ENCODE measurements around the gene PRIM1. TPM values are rescaled to one million over a fixed set of nuclear protein-coding genes. Genes with fewer than 3 reads are reported as not detected.
"Not testable (repeated sequence)": the region's sequence is repeated elsewhere in the genome, so short reads cannot be mapped to it uniquely, and the experiment has no call there.

PRIM1 gene
- total and polyA plus RNA-seq, 7 experiments from 2014 or later: 11.5 to 55.1 (median 27.5) TPM

DNA sequence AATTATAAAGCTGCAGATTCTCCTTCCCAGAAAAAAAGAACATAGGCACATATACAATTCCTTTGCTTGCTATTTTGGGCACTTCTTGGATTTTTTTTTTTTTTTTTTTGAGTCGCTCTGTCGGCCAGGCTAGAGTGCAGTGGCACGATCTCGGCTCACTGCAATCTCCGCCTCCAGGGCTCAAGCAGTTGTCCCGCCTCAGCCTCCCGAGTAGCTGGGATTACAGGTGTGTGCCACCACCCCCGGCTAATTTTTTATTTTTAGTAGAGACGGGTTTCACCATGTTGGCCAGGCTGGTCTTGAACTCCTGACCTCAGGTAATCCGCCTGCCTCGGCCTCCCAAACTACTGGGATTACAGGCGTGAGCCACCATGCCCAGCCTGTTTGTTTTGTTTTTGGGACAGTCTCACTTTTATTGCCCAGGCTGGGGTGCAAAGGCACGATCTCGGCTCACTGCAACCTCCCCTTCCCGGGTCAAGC is 25.9 kb downstream of the PRIM1 start:
- Histone ChIP-seq H3K36me3 (ENCODE audit: control insufficient read depth in 2 of 3, insufficient read depth in 3 of 3, low read length in 3 of 3) (peaks cover 0 to 26% (median 0%) of the 10 kb centered on the region in 3 experiments), H3K4me3 (ENCODE audit: low read length) (peak overlapping the region; percentile 100), H3K4me1 (ENCODE audit: control insufficient read depth in 2 of 2, insufficient read depth in 2 of 2, low read length in 2 of 2) (peaks cover 29 to 32% of the 10 kb centered on the region in 2 donors), H3K27ac (ENCODE audit: low read depth, low read length) (peak overlapping the region; percentile 87)
- ChIA-PET POLR2A (interaction anchor here (0.8 to 4.0 kb wide), 20 partner anchors 10 to 967 kb away, joined by 3 to 104 read pairs (median 5); partner anchors contain the start of genes ATP5F1B, BAZ2A, ORMDL2 and OS9), CTCF (interaction anchor here (0.5 to 1.7 kb wide), 5 partner anchors 25 to 125 kb away, joined by 3 to 6 read pairs (median 6); no protein-coding TSS in a partner anchor)
- Mint-ChIP-seq H3K4me3 (peak overlapping the region; percentile 94 to 100 (median 97)), H3K36me3 (peaks cover 4 to 40% (median 11%) of the 10 kb centered on the region in 5 donors), H3K4me1 (peaks cover 28 to 42% (median 38%) of the 10 kb centered on the region in 7 donors), H3K27ac (peak overlapping the region; percentile 94 to 100 (median 98))
- H3K27me3 Mint-ChIP-seq; DNase-seq; H3K27me3 ChIP-seq (ENCODE audit: control insufficient read depth in 2 of 2, insufficient read depth in 2 of 2, low read length in 2 of 2); ATAC-seq; H3K9me3 Mint-ChIP-seq; H3K9me3 ChIP-seq (ENCODE audit: control insufficient read depth in 2 of 3, low read length in 3 of 3): not testable (repeated sequence)
- intact Hi-C loops (cut with micrococcal nuclease): loop anchor here in 1 of 2 donors (5.0 to 10.0 kb wide), 2 partner anchors 799 to 899 kb away; partner anchors contain the start of genes DDIT3, DNAJC14 and MBD6

DNA sequence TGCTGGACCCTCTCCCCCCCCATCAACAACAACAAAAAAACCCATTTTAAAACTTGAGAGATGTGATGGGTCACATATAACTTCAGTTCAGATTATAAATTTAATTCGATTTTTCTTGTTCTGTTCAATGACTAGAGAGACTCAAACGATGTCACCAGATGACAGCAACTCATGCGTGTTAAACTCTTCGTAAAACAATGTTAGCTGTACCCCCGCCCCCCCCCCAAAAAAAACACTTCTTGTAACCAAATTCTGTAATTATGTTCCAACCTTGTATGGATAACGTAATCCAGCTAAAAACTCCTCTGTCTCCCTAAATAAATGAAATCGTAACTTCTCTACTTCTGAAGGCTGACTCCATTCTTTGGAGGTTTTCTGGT is 26.4 kb downstream of the PRIM1 start:
- Mint-ChIP-seq H3K4me1 (peaks cover 33 to 47% (median 43%) of the 10 kb centered on the region in 7 donors), H3K4me3 (peak overlapping the region; percentile 94 to 100 (median 97)), H3K36me3 (peaks cover 4 to 43% (median 11%) of the 10 kb centered on the region in 5 donors), H3K9me3 (no peaks in the 10 kb centered on the region), H3K27ac (peak overlapping the region; percentile 94 to 100 (median 98)), H3K27me3 (no peaks in the 10 kb centered on the region)
- intact Hi-C loops (cut with micrococcal nuclease): loop anchor here (1.0 to 10.0 kb wide), 17 partner anchors 27 to 1027 kb away; partner anchors contain the start of genes DDIT3 (in 2 of the 2), NEMP1 (in 2 of the 2), PRIM1 (in 2 of the 2) and PTGES3 (in 2 of the 2)
- Histone ChIP-seq H3K4me3 (ENCODE audit: low read length) (peak overlapping the region; percentile 100), H3K27me3 (ENCODE audit: control insufficient read depth in 2 of 2, insufficient read depth in 2 of 2, low read length in 2 of 2) (no peaks in the 10 kb centered on the region), H3K4me1 (ENCODE audit: control insufficient read depth in 2 of 2, insufficient read depth in 2 of 2, low read length in 2 of 2) (peaks cover 35 to 37% of the 10 kb centered on the region in 2 donors), H3K36me3 (ENCODE audit: control insufficient read depth in 2 of 3, insufficient read depth in 3 of 3, low read length in 3 of 3) (peaks cover 0 to 26% (median 0%) of the 10 kb centered on the region in 3 experiments), H3K9me3 (ENCODE audit: control insufficient read depth in 2 of 3, low read length in 3 of 3) (no peaks in the 10 kb centered on the region), H3K27ac (ENCODE audit: low read depth, low read length) (peak overlapping the region; percentile 87)
- ChIA-PET POLR2A (interaction anchor here (0.6 to 4.0 kb wide), 32 partner anchors 9 to 968 kb away, joined by 3 to 104 read pairs (median 4); partner anchors contain the start of genes ATP5F1B, BAZ2A, ORMDL2 and OS9), CTCF (interaction anchor here (0.5 to 1.7 kb wide), 5 partner anchors 26 to 124 kb away, joined by 3 to 6 read pairs (median 6); no protein-coding TSS in a partner anchor)
- DNase-seq: no peak
- ATAC-seq: no peak

GRCh38 chr12:56724972-56725722 is 27.0 kb downstream of the PRIM1 start, which contains the start of gene NACA:
Gene NACA, minus strand, starts transcription at chr12:56725299. Its CDS starts 778 bp downstream, at chr12:56724521.
- Mint-ChIP-seq H3K4me1 (peaks cover 39 to 53% (median 49%) of the 10 kb centered on the region in 7 donors), H3K36me3 (peaks cover 4 to 48% (median 11%) of the 10 kb centered on the region in 5 donors), H3K9me3 (no peaks in the 10 kb centered on the region), H3K27ac (peak within 1 kb of the TSS; percentile 94 to 100 (median 98)), H3K27me3 (no peaks in the 10 kb centered on the region), H3K4me3 (peak within 1 kb of the TSS; percentile 94 to 100 (median 97))
- H3K4me1 ChIP-seq (ENCODE audit: control insufficient read depth in 2 of 2, insufficient read depth in 2 of 2, low read length in 2 of 2): peaks cover 40 to 43% of the 10 kb centered on the region in 2 donors
- ATAC-seq (peak; percentile 95), DNase-seq (peak; percentile 85 to 99 (median 96))
- H3K9me3 ChIP-seq (ENCODE audit: control insufficient read depth in 2 of 3, low read length in 3 of 3): no peaks in the 10 kb centered on the region
- POLR2A ChIA-PET: interaction anchor here (0.6 to 4.0 kb wide), 32 partner anchors 9 to 969 kb away, joined by 3 to 104 read pairs (median 4); partner anchors contain the start of genes ATP5F1B, BAZ2A, ORMDL2 and OS9
- intact Hi-C loops (cut with micrococcal nuclease): loop anchor here (1.0 to 10.0 kb wide), 17 partner anchors 27 to 1028 kb away; partner anchors contain the start of genes DDIT3 (in 2 of the 2), NEMP1 (in 2 of the 2), PRIM1 (in 2 of the 2) and PTGES3 (in 2 of the 2)
- H3K27me3 ChIP-seq (ENCODE audit: control insufficient read depth in 2 of 2, insufficient read depth in 2 of 2, low read length in 2 of 2): no peaks in the 10 kb centered on the region
- CTCF ChIA-PET: interaction anchor here (0.8 to 1.7 kb wide), 4 partner anchors 26 to 88 kb away, joined by 3 to 6 read pairs (median 5); no protein-coding TSS in a partner anchor
- H3K27ac ChIP-seq (ENCODE audit: low read depth, low read length): peak within 1 kb of the TSS; percentile 87
- H3K4me3 ChIP-seq (ENCODE audit: low read length): peak within 1 kb of the TSS; percentile 100
- H3K36me3 ChIP-seq (ENCODE audit: control insufficient read depth in 2 of 3, insufficient read depth in 3 of 3, low read length in 3 of 3): peaks cover 0 to 32% (median 4%) of the 10 kb centered on the region in 3 experiments

- POLR2A ChIA-PET: interaction anchor here (0.7 to 4.0 kb wide), 15 partner anchors 8 to 684 kb away, joined by 3 to 104 read pairs (median 9); partner anchors contain the start of genes ATP5F1B, PRIM1 and PTGES3
- Mint-ChIP-seq H3K36me3 (peaks cover 0 to 51% (median 12%) of the 10 kb centered on the region in 5 donors), H3K4me1 (peaks cover 44 to 58% (median 54%) of the 10 kb centered on the region in 7 donors), H3K9me3 (no peaks in the 10 kb centered on the region), H3K4me3 (peak overlapping the region; percentile 94 to 100 (median 97)), H3K27ac (peak overlapping the region; percentile 94 to 100 (median 98)), H3K27me3 (no peaks in the 10 kb centered on the region)
- ATAC-seq (no peak), DNase-seq (no peak)
- peaks cover 3 to 32% (median 10%) of the 10 kb centered on the region in 3 experiments for H3K36me3 ChIP-seq (ENCODE audit: control insufficient read depth in 2 of 3, insufficient read depth in 3 of 3, low read length in 3 of 3)
- CTCF ChIA-PET: interaction anchor here (0.6 to 1.7 kb wide), 3 partner anchors 36 to 97 kb away, joined by 3 to 9 read pairs (median 5); partner anchors contain the start of gene PTGES3
- H3K9me3 ChIP-seq (ENCODE audit: control insufficient read depth in 2 of 3, low read length in 3 of 3): no peaks in the 10 kb centered on the region
- H3K4me1 ChIP-seq (ENCODE audit: control insufficient read depth in 2 of 2, insufficient read depth in 2 of 2, low read length in 2 of 2): peaks cover 45 to 48% of the 10 kb centered on the region in 2 donors
- H3K4me3 ChIP-seq (ENCODE audit: low read length): peak overlapping the region; percentile 100
- H3K27me3 ChIP-seq (ENCODE audit: control insufficient read depth in 2 of 2, insufficient read depth in 2 of 2, low read length in 2 of 2): no peaks in the 10 kb centered on the region
- H3K27ac ChIP-seq (ENCODE audit: low read depth, low read length): peak overlapping the region; percentile 87
- intact Hi-C loops (cut with micrococcal nuclease): loop anchor here (2.0 to 10.0 kb wide), 5 partner anchors 88 to 1028 kb away; partner anchors contain the start of genes CDK4 (in 1 of the 2), DDIT3 (in 1 of the 2), MBD6 (in 1 of the 2) and NAB2 (in 1 of the 2)
Observed at GRCh38 chr12:56724701-56724971, 27.5 kb downstream of the PRIM1 start.

DNA sequence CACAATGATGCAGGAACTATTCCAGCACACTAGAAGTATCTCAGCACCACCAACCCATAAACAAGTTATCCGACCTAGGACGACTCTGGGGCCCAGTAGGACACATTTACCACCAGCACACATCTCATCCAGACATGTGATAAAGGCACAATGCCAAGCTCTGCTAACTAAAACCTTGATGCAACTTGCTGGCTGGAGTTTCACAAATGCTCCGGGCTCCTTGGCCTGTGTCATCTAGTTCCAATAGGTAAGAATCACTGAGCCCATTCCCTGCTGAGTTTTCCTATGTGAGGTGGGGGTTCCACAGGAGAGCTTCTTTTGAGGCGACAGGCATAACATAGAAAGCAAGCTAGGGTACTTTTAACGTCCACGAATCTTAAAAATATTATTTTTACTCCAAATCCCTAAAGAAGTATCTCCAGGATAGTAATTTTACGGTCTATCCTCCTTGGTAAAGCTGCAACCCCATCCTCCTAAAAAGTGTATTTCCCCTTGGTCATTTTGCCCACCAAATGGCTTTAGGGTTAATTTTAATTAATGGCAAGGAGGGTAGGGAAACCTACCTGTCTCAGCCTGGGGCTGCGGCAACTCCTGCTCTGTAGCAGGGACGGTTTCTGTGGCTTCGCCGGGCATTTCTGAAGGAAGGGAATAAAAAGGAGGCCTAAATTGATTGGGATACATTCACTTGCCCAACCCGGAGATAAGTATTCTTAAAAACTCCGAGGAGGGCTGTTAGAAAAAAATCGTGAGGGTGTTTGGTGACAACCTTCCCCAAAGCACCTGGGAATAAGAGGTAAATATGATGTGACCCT is 28.0 kb downstream of the PRIM1 start:
- Histone ChIP-seq H3K4me3 (ENCODE audit: low read length) (peak overlapping the region; percentile 100), H3K36me3 (ENCODE audit: control insufficient read depth in 2 of 3, insufficient read depth in 3 of 3, low read length in 3 of 3) (peaks cover 3 to 33% (median 15%) of the 10 kb centered on the region in 3 experiments), H3K4me1 (ENCODE audit: control insufficient read depth in 2 of 2, insufficient read depth in 2 of 2, low read length in 2 of 2) (peaks cover 49 to 51% of the 10 kb centered on the region in 2 donors), H3K27ac (ENCODE audit: low read depth, low read length) (peak overlapping the region; percentile 87), H3K9me3 (ENCODE audit: control insufficient read depth in 2 of 3, low read length in 3 of 3) (no peaks in the 10 kb centered on the region), H3K27me3 (ENCODE audit: control insufficient read depth in 2 of 2, insufficient read depth in 2 of 2, low read length in 2 of 2) (no peaks in the 10 kb centered on the region)
- POLR2A ChIA-PET: interaction anchor here (0.7 to 2.7 kb wide), 7 partner anchors 16 to 388 kb away, joined by 3 to 22 read pairs (median 5); partner anchors contain the start of genes BAZ2A, PTGES3 and STAT6
- CTCF ChIA-PET: interaction anchor here (0.5 to 1.7 kb wide), 4 partner anchors 35 to 457 kb away, joined by 3 to 9 read pairs (median 4); partner anchors contain the start of gene PTGES3
- peaks cover 49 to 63% (median 59%) of the 10 kb centered on the region in 7 donors for H3K4me1 Mint-ChIP-seq
- H3K9me3 Mint-ChIP-seq: no peaks in the 10 kb centered on the region
- peak overlapping the region; percentile 94 to 100 (median 97) for H3K4me3 Mint-ChIP-seq
- peaks cover 0 to 51% (median 18%) of the 10 kb centered on the region in 5 donors for H3K36me3 Mint-ChIP-seq
- H3K27ac Mint-ChIP-seq: peak overlapping the region; percentile 94 to 100 (median 98)
- intact Hi-C loops (cut with micrococcal nuclease): loop anchor here (2.0 to 10.0 kb wide), 5 partner anchors 87 to 1029 kb away; partner anchors contain the start of genes CDK4 (in 1 of the 2), DDIT3 (in 1 of the 2), MBD6 (in 1 of the 2) and NAB2 (in 1 of the 2)
- no peaks in the 10 kb centered on the region for H3K27me3 Mint-ChIP-seq
- ATAC-seq (no peak), DNase-seq (peak in 2 of 9 donors; percentile 16)
